ENCODE measurements around the gene NINJ2.

- TF ChIP-seq EZH2 (IDR thresholded peaks at IDR 0.05; ENCODE audit: borderline replicate concordance, insufficient read depth, low read length, poor library complexity, severe bottlenecking) (no peak), CTCF (IDR thresholded peaks at IDR 0.05; ENCODE audit: poor library complexity, severe bottlenecking) (no peak), POLR2AphosphoS5 (IDR thresholded peaks at IDR 0.05) (no peak)
These were observed 54.3 kb downstream of the NINJ2 start for GRCh38 chr12:608921-609320.
